Measurements from ENCODE around the gene CAMK1.

CAMK1 gene

DNA sequence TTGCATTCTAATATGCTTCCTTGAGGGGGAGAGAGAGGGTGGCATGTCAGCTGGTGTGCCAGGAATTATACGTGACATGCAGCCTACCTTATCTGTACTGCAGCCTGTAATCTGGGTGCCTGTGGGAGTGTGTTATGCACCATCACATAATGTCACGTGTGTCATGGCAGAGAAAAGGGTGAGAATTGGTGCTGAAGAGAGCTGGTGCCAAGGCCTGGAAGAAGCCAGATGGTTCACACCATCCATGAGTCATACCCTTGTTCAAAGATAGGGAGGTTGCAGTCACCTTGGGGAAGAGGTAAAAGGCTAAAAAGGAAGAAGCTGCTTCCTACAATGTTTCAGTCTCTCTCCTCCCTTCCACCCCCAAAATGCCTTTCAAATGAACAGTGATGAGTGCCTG is 32.9 kb downstream of the CAMK1 start:
- Histone ChIP-seq H3K27me3 (ENCODE audit: insufficient read depth, low read length) (no peaks in the 10 kb centered on the region), H3K9ac (ENCODE audit: low read depth, low read length) (no peak overlapping the region), H3K4me3 (ENCODE audit: low read length) (no peak overlapping the region), H3K27ac (ENCODE audit: low read depth, low read length) (no peak overlapping the region), H3K36me3 (ENCODE audit: insufficient read depth, low read length) (peaks cover 77% of the 10 kb centered on the region), H3K4me1 (ENCODE audit: insufficient read depth, low read length) (peaks cover 5% of the 10 kb centered on the region; the same call in 1 of the 2 replicates), H3K9me3 (ENCODE audit: insufficient read depth, low read depth, low read length) (no peaks in the 10 kb centered on the region)
- 97% methylated on average over 2 of the region's 2 CpGs for WGBS

GRCh38 chr3:9732740-9733115 is 37.0 kb downstream of the CAMK1 start:
- H3K27me3 ChIP-seq (ENCODE audit: insufficient read depth, low read length) = no peaks in the 10 kb centered on the region
- peak overlapping the region; percentile 95 for H3K4me3 ChIP-seq (ENCODE audit: low read length)
- 72% methylated on average over 7 of the region's 7 CpGs for WGBS
- H3K27ac ChIP-seq (ENCODE audit: low read depth, low read length) = no peak overlapping the region
- no peaks in the 10 kb centered on the region for H3K9me3 ChIP-seq (ENCODE audit: insufficient read depth, low read depth, low read length)
- H3K9ac ChIP-seq (ENCODE audit: low read depth, low read length) = peak overlapping the region; percentile 100
- peaks cover 5% of the 10 kb centered on the region; the same call in 1 of the 2 replicates for H3K4me1 ChIP-seq (ENCODE audit: insufficient read depth, low read length)
- peaks cover 36% of the 10 kb centered on the region for H3K36me3 ChIP-seq (ENCODE audit: insufficient read depth, low read length)

- Histone ChIP-seq H3K4me3 (ENCODE audit: low read length) (peak overlapping the region; percentile 95), H3K9ac (ENCODE audit: low read depth, low read length) (peak overlapping the region; percentile 100), H3K36me3 (ENCODE audit: insufficient read depth, low read length) (peaks cover 31% of the 10 kb centered on the region), H3K27me3 (ENCODE audit: insufficient read depth, low read length) (no peaks in the 10 kb centered on the region), H3K9me3 (ENCODE audit: insufficient read depth, low read depth, low read length) (no peaks in the 10 kb centered on the region), H3K27ac (ENCODE audit: low read depth, low read length) (peak overlapping the region; percentile 98), H3K4me1 (ENCODE audit: insufficient read depth, low read length) (peaks cover 5% of the 10 kb centered on the region; the same call in 1 of the 2 replicates)
- 6% methylated on average over 41 of the region's 41 CpGs for WGBS
These were observed 37.5 kb downstream of the CAMK1 start for GRCh38 chr3:9732080-9732739.

GRCh38 chr3:9731206-9732079 is 38.3 kb downstream of the CAMK1 start, which contains the start of gene BRPF1:
BRPF1 (plus strand) TSS chr3:9731735; CDS start chr3:9734141, 2,406 bp downstream.
- Histone ChIP-seq H3K4me1 (ENCODE audit: insufficient read depth, low read length) (peaks cover 5% of the 10 kb centered on the region; the same call in 1 of the 2 replicates), H3K9me3 (ENCODE audit: insufficient read depth, low read depth, low read length) (no peaks in the 10 kb centered on the region), H3K27me3 (ENCODE audit: insufficient read depth, low read length) (no peaks in the 10 kb centered on the region), H3K4me3 (ENCODE audit: low read length) (peak within 1 kb of the TSS; percentile 95), H3K27ac (ENCODE audit: low read depth, low read length) (peak within 1 kb of the TSS; percentile 98), H3K9ac (ENCODE audit: low read depth, low read length) (peak within 1 kb of the TSS; percentile 100), H3K36me3 (ENCODE audit: insufficient read depth, low read length) (peaks cover 23% of the 10 kb centered on the region)
- under 1% methylated on average over 88 of the region's 88 CpGs for WGBS

GRCh38 chr3:9730657-9731205 is 39.0 kb downstream of the CAMK1 start:
- Histone ChIP-seq H3K9ac (ENCODE audit: low read depth, low read length) (peak overlapping the region; percentile 11; the same call in 1 of the 2 replicates), H3K27ac (ENCODE audit: low read depth, low read length) (no peak overlapping the region; the same call in 1 of the 2 replicates), H3K4me3 (ENCODE audit: low read length) (peak overlapping the region; percentile 58), H3K4me1 (ENCODE audit: insufficient read depth, low read length) (peaks cover 5% of the 10 kb centered on the region; the same call in 1 of the 2 replicates), H3K36me3 (ENCODE audit: insufficient read depth, low read length) (peaks cover 18% of the 10 kb centered on the region), H3K27me3 (ENCODE audit: insufficient read depth, low read length) (no peaks in the 10 kb centered on the region), H3K9me3 (ENCODE audit: insufficient read depth, low read depth, low read length) (no peaks in the 10 kb centered on the region)
- 3% methylated on average over 16 of the region's 17 CpGs for WGBS

GRCh38 chr3:9729419-9729818 is 40.3 kb downstream of the CAMK1 start:
- Histone ChIP-seq H3K36me3 (ENCODE audit: insufficient read depth, low read length) (peaks cover 5% of the 10 kb centered on the region), H3K27ac (ENCODE audit: low read depth, low read length) (no peak overlapping the region), H3K4me3 (ENCODE audit: low read length) (no peak overlapping the region), H3K4me1 (ENCODE audit: insufficient read depth, low read length) (peaks cover 5% of the 10 kb centered on the region; the same call in 1 of the 2 replicates), H3K9me3 (ENCODE audit: insufficient read depth, low read depth, low read length) (no peaks in the 10 kb centered on the region), H3K27me3 (ENCODE audit: insufficient read depth, low read length) (no peaks in the 10 kb centered on the region), H3K9ac (ENCODE audit: low read depth, low read length) (no peak overlapping the region)
- 89% methylated on average over 10 of the region's 10 CpGs for WGBS

GRCh38 chr3:9727743-9728142 is 42.0 kb downstream of the CAMK1 start:
- H3K4me1 ChIP-seq (ENCODE audit: insufficient read depth, low read length) = peaks cover 4% of the 10 kb centered on the region; the same call in 1 of the 2 replicates
- no peak overlapping the region for H3K4me3 ChIP-seq (ENCODE audit: low read length)
- no peaks in the 10 kb centered on the region for H3K36me3 ChIP-seq (ENCODE audit: insufficient read depth, low read length)
- H3K9ac ChIP-seq (ENCODE audit: low read depth, low read length) = no peak overlapping the region
- no peaks in the 10 kb centered on the region for H3K27me3 ChIP-seq (ENCODE audit: insufficient read depth, low read length)
- no peaks in the 10 kb centered on the region for H3K9me3 ChIP-seq (ENCODE audit: insufficient read depth, low read depth, low read length)
- H3K27ac ChIP-seq (ENCODE audit: low read depth, low read length) = no peak overlapping the region
- WGBS = 84% methylated on average over 2 of the region's 2 CpGs

DNA sequence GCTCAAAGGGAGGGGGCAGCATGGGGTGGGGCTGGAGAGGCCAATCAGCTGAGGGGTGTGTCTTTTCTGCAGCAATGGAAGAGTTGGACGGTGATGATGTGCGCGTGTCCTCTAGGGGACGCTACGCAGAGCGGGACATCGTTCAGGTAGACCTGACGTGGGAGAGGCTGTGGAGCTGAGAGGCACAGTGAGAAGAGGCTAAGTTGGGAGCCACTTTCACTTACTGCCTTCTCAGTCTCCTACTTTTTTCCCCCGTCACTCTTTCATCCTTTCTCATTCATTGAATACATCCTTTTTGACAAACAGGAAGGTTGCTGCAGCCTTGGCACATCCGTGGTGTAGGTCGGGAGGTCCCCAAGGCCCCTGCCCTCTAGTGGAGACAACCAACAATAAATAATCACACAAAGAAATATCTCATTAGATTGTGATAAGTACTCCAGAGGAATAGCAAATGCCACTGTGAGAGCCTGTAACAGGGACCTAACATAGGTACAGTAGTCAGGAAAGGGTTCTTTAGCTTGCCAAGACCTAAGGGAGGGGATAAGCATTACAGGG is 42.6 kb downstream of the CAMK1 start:
- WGBS = 13% methylated on average over 11 of the region's 11 CpGs
- Histone ChIP-seq H3K4me1 (ENCODE audit: insufficient read depth, low read length) (no peaks in the 10 kb centered on the region; the same call in 1 of the 2 replicates), H3K4me3 (ENCODE audit: low read length) (peak overlapping the region; percentile 47), H3K36me3 (ENCODE audit: insufficient read depth, low read length) (no peaks in the 10 kb centered on the region), H3K9ac (ENCODE audit: low read depth, low read length) (no peak overlapping the region), H3K9me3 (ENCODE audit: insufficient read depth, low read depth, low read length) (no peaks in the 10 kb centered on the region), H3K27me3 (ENCODE audit: insufficient read depth, low read length) (no peaks in the 10 kb centered on the region), H3K27ac (ENCODE audit: low read depth, low read length) (no peak overlapping the region)

- no peaks in the 10 kb centered on the region for H3K36me3 ChIP-seq (ENCODE audit: insufficient read depth, low read length)
These were observed 43.8 kb downstream of the CAMK1 start for GRCh38 chr3:9725775-9726515.

DNA sequence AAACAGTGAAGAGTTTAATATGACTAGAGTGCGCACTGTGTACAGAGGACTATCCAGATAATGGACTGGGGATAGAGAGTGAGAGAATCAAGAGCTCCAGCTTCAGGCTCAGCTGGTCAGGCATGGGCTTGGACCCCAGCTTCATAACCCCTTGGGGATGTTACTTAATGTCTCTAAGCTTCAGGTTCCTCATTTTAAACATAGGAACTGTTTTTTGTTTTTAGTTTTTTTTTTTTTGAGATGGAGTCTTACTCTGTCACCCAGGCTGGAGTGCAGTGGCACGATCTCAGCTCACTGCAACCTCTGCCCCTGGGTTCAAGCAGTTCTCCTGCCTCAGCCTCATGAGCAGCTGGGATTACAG is 48.1 kb downstream of the CAMK1 start:
- no peaks in the 10 kb centered on the region for H3K9me3 ChIP-seq (ENCODE audit: insufficient read depth, low read depth, low read length)
- no peaks in the 10 kb centered on the region for H3K27me3 ChIP-seq (ENCODE audit: insufficient read depth, low read length)
- 95% methylated on average over 2 of the region's 2 CpGs for WGBS
- no peak overlapping the region for H3K9ac ChIP-seq (ENCODE audit: low read depth, low read length)
- H3K4me3 ChIP-seq (ENCODE audit: low read length) = no peak overlapping the region
- no peak overlapping the region for H3K27ac ChIP-seq (ENCODE audit: low read depth, low read length)
- H3K4me1 ChIP-seq (ENCODE audit: insufficient read depth, low read length) = no peaks in the 10 kb centered on the region; the same call in 1 of the 2 replicates
- H3K36me3 ChIP-seq (ENCODE audit: insufficient read depth, low read length) = no peaks in the 10 kb centered on the region

More at GRCh38 chr3:9725775-9726515, 43.8 kb downstream of the CAMK1 start:
- Histone ChIP-seq H3K4me3 (ENCODE audit: low read length) (no peak overlapping the region), H3K27ac (ENCODE audit: low read depth, low read length) (no peak overlapping the region), H3K9ac (ENCODE audit: low read depth, low read length) (no peak overlapping the region), H3K27me3 (ENCODE audit: insufficient read depth, low read length) (no peaks in the 10 kb centered on the region), H3K9me3 (ENCODE audit: insufficient read depth, low read depth, low read length) (no peaks in the 10 kb centered on the region), H3K4me1 (ENCODE audit: insufficient read depth, low read length) (no peaks in the 10 kb centered on the region; the same call in 1 of the 2 replicates)
- 95% methylated on average over 4 of the region's 4 CpGs for WGBS

Data from HUES64 (cell line).